GM12874 (cell line): ENCODE measurements around the gene CACNA2D2.

ENCODE experiments used
- CTCF ChIP-seq: IDR thresholded peaks from 2 replicates; pipeline ENCODE4 v1.5.1; 2011; ENCODE audit warnings: low read depth, mild to moderate bottlenecking, control low read depth, low read length, moderate library complexity; ENCODE audit not compliant: insufficient read depth

Gene CACNA2D2

GRCh38 chr3:50339485-50340146, 163.8 kb downstream of the CACNA2D2 start:
- no peak for TF ChIP-seq CTCF

DNA sequence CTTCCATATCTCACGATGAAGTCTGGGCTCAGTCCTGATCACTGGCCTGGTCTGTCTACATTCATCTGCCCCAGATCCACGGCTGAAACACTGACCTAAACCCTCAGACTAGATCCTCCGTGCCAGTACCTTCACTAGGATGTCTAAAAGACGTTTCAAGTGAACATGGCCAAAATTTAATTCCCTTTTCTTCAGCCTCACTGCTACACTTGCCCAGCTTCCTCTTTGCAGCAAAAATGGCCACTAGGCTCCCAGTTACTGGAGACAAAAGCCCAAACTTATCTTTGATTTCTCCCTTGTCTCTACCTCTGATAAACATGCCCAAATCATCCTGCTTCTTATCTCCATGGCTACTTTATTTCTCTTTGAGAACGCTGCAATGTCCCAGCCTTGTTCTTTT, 164.5 kb downstream of the CACNA2D2 start:
- TF ChIP-seq CTCF, result no peak

DNA sequence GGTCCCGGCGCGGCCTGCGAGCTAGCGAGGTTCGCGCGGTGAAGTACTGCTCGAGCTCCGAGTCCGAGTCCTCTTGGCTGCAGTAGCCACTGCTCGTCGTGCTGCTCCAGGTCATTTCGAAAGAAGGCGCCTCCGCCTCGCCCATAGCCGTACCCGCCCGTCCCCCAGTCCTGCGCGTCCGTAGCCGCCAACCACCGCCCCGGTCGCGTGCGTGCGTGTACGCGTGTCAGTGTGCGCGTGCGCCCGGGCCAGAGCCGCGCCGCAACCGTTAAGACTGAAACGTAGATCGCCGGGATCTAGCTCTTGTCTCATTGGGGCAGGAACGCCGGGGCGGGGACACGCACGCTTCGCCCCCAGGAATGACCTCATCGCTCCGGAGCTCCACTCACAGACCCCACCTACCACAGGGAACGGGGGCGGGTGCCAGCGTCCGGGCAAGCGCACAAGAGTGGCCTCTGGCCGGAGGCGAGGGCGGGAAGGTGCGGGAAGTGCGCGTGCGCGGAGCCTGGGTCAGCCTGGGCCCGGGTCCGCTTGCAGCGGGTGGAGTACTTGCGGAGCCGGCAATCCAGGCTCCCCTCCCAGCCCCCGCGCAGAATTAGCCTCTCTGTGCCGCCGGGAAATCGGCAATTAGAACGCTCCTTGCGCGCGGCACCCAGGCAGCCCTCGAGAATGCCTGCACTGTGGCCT, 166.1 kb downstream of the CACNA2D2 start:
- TF ChIP-seq CTCF, result no peak

GRCh38 chr3:50336452-50337174, 166.8 kb downstream of the CACNA2D2 start:
- no peak for TF ChIP-seq CTCF

- TF ChIP-seq CTCF, result no peak
These were observed 168.9 kb downstream of the CACNA2D2 start for GRCh38 chr3:50334339-50335075.

DNA sequence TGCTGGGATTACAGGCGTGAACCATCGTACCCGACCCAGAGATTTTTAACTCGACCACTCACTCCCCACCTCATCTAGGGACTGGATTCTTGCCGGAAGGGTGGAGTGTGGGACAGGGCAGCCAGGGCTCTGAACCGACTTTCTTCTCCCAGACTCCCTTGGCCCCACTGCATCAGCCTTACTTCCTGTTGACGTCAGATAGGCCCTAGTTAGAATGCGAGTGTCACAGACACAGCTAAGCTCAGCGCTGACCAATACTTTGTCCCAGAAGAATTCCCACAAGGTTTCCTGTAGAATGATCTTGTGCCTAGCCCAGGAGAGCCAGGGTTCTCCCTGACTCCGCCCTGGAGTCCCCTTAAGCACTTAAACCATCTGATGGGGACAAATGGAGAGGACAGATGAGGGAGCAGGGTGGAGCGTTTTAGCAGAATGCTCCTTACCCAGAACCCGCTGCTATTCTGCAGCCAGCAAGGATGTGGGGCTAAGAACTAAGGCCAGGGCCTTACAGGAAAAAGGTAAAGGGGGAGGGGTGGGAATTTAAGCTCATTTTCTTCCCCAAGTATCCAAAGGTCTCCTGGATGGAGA, 169.6 kb downstream of the CACNA2D2 start:
- no peak for TF ChIP-seq CTCF
